SHP77 (cell line): ENCODE measurements around the gene STH.

Experiments used
- DNase-seq, 2 experiments: peaks; one replicate each; lab custom pipeline; 2025; lab: John Stamatoyannopoulos, UW

Gene STH

DNA sequence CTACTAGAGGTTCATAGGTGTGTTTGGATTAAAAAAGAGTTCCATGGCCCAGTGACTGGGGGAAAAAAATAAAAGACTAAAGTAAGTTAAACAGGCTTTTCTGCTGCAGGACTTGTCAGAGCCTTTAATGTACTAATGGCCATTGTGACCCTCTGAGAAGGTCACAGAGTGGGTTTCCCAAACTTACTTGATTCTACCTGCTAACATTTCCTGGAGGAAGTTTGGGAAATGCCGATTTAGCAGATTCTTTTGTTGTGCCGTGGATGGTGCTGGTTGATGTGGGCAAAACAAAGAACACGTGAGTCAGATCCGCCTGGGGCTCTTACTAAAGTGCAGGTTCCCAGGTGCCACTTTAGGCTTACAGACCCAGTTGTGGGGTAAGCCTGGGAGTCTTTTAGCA lies 13.6 kb upstream of the STH start:
- no peak for DNase-seq

DNA sequence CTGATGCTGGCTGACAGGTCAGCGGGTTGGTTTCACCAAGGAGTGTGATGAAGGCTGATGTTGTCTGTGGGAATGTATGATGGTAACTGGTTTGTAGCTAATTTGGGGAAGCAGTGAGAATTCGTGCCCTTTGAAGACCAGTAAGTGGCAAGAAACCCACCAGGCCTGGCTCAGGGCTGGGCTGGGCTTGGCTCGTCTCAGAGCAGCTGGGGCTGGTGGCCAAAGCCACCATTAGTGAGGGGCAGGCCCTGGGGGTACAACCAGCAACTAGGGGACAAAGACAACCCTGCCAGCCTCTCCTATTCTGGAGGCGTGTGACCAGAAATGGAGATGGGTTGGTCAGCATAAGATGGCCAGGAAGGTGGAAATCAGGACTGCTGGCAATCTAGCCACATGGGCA lies 13.0 kb upstream of the STH start:
- DNase-seq: no peak

DNA sequence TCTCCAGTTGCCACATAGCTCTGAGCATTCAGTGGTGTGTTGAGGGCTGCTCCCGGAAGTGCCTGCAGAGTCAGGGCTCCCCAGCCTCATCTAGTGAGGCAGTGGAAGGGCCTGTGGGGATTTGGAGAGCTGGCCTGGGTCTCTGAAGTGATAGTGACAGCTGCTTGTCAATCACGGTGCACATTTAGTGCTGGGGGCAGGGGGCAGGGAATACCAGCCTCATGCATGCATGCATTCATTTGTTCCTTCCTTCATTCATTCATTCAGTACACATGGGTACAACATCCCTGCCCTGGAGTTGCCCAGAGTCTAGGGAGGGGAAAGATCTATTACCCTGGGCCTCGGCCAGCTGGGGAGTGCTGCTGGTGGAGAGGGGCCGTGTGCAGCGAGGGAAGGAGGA lies 11.3 kb upstream of the STH start:
- DNase-seq: no peak

DNA sequence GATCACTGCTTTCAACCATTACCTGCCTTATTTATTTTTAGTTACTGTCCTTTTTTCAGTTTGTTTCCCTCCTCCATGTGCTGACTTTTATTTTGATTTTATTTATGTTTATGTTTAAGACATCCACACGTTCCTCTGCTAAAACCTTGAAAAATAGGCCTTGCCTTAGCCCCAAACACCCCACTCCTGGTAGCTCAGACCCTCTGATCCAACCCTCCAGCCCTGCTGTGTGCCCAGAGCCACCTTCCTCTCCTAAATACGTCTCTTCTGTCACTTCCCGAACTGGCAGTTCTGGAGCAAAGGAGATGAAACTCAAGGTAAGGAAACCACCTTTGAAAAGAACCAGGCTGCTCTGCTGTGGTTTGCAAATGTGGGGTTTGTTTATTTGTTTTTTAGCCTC lies 9.3 kb upstream of the STH start:
- DNase-seq: no peak

DNA sequence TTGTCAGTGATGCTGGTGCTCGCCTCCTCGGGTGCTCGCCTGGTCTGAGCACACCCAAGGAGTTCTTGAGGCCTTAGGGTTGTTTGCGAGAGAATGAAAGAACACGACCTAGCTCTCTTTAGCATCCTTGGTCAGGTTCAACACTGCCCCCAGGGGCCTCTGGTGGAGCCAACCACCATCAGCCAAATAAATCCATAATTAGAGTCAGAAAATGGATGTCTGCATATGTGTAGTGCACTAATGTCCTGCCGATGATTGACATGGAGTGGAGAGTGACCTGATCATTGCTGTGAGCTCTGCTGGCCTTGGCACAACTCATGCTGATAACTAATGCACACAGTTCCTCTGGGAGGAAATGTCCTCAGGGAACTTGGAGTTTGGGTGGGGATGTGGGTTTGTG lies 8.2 kb upstream of the STH start:
- DNase-seq: no peak

DNA sequence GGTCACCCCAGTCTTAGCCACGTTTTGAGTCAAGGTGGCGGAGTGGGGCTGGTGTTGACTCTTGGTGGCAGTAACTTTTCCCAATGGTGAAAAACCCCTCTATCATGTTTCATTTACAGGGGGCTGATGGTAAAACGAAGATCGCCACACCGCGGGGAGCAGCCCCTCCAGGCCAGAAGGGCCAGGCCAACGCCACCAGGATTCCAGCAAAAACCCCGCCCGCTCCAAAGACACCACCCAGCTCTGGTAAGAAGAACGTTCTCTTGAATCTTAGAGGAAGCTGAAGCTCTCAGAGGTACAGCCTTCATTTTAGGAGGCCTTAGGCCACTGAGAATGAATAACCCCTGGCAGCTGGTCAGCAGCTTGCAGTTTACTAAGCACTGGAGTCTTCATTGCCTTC lies 7.7 kb upstream of the STH start:
- DNase-seq: no peak

DNA sequence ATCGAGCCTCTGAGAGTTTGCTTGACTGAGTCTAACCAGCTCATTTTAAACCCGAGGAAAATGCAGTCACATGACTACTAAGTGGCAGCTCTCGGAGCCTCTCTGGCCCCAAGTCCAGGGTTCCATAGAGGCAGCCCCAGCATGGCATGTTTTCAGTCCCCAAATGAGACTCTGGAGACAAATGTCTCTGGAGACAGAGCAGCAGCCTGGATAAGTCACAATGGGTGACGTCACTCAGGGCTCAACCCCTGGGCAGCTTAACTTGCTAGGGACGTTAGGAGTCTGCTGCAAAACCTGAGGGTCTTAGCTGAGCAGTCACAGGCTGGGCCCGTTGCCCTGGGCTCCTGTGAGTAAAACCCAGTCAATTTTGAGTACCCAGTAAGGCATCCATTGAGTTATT lies 6.9 kb upstream of the STH start:
- DNase-seq: no peak

DNA sequence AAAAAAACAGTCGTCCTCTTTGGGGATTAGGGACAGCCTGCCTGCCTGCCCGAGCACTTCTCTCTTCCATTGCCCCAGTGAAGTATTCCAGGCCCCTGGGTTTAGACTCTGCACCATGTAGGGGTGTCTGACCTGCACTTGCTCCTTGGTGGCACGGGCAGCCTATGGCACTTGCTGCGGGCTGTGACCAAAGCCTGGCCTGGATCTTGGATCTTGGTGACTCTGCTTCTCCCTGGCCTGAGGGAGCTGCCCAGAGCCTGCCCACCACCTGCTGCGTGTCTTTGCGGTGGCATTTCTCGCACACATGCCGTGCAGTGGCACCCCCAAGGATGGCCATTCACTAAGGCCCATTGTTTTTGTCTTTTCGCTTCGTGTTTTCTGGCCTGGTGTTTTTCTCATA lies 6.1 kb upstream of the STH start:
- no peak for DNase-seq

DNA sequence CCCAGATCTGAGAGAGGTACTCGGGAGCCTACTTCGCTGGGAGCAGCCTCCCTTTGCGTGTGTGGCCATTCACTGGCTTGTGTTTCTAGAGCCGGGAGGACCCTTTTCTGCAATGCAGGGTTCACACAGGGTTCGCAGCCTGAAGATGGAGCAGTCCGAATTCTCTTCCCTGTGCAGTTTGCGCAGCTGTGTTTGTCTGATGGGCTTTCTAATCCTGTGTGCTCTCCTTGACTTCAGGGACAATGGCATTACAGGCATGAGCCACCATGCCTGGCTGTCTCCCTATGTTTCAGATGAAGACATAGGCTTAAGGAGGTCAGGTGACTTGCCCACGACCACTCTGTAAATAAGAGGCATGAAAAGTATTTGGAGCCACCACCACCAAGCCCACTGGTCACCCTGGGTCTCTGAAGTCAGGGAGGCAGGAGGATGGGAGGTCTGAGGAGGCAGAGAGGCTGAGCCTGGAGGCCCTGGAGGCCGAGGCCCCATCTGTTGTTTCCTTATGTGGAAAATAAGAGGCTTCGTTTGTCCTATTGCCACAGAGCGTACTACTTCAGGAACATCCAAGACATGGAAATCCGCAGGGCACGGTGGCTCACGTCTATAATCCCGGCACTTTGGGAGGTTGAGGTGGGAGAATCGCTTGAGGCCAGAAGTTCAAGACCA lies 5.0 kb upstream of the STH start:
- DNase-seq: peak in 1 of 2 experiments; percentile 35

DNA sequence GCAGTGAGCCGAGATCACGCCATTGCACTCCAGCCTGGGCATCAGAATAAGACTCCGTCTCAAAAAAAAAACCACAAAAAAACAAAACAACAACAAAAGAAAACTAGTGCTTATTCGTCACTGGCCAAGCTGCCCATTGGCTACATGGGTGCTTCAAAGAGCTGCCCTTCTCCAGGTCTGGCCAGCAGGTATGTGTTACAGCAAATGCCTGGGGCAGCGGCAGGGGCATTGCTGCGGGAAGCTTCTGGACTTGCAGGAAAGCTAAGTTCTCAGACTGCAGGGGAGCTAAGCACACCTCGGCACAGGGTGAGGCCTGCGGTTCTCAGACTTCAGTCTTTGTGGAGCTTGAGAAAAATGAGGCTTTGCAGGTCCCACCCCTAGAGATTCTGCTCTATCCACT lies 4.1 kb upstream of the STH start:
- no peak for DNase-seq

DNA sequence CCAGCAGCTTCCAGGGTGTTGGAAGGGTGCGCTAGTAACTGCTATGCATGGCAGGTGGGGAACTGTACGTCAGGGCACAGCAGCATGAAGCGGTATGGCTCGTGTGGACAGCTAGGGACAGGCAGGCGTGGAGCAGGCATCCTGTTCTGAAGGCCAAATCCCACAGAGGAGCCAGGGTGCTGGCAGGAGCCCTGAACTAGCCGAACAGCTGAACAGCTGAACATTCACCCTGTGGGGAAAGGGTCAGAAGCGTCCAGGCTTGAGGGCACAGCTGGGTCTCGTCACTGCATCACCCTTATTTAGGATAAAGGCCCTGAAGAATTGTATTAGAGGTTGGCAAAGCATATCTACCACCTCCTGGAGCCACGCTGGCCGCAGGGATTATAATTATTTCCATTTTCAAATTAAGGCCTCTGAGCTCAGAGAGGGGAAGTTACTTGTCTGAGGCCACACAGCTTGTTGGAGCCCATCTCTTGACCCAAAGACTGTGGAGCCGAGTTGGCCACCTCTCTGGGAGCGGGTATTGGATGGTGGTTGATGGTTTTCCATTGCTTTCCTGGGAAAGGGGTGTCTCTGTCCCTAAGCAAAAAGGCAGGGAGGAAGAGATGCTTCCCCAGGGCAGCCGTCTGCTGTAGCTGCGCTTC lies 3.3 kb upstream of the STH start:
- DNase-seq: no peak

DNA sequence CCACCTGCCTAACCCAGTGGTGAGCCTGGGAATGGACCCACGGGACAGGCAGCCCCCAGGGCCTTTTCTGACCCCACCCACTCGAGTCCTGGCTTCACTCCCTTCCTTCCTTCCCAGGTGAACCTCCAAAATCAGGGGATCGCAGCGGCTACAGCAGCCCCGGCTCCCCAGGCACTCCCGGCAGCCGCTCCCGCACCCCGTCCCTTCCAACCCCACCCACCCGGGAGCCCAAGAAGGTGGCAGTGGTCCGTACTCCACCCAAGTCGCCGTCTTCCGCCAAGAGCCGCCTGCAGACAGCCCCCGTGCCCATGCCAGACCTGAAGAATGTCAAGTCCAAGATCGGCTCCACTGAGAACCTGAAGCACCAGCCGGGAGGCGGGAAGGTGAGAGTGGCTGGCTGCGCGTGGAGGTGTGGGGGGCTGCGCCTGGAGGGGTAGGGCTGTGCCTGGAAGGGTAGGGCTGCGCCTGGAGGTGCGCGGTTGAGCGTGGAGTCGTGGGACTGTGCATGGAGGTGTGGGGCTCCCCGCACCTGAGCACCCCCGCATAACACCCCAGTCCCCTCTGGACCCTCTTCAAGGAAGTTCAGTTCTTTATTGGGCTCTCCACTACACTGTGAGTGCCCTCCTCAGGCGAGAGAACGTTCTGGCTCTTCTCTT lies 2.6 kb upstream of the STH start:
- no peak for DNase-seq

DNA sequence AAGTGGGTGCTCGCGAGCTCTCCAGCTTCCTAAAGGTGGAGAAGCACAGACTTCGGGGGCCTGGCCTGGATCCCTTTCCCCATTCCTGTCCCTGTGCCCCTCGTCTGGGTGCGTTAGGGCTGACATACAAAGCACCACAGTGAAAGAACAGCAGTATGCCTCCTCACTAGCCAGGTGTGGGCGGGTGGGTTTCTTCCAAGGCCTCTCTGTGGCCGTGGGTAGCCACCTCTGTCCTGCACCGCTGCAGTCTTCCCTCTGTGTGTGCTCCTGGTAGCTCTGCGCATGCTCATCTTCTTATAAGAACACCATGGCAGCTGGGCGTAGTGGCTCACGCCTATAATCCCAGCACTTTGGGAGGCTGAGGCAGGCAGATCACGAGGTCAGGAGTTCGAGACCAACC lies 1.9 kb upstream of the STH start:
- DNase-seq: no peak

DNA sequence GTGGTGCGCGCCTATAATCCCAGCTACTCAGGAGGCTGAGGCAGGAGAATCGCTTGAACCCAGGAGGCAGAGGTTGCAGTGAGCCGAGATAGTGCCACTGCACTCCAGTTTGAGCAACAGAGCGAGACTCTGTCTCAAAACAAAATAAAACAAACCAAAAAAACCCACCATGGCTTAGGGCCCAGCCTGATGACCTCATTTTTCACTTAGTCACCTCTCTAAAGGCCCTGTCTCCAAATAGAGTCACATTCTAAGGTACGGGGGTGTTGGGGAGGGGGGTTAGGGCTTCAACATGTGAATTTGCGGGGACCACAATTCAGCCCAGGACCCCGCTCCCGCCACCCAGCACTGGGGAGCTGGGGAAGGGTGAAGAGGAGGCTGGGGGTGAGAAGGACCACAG lies 1.4 kb upstream of the STH start:
- DNase-seq: no peak

DNA sequence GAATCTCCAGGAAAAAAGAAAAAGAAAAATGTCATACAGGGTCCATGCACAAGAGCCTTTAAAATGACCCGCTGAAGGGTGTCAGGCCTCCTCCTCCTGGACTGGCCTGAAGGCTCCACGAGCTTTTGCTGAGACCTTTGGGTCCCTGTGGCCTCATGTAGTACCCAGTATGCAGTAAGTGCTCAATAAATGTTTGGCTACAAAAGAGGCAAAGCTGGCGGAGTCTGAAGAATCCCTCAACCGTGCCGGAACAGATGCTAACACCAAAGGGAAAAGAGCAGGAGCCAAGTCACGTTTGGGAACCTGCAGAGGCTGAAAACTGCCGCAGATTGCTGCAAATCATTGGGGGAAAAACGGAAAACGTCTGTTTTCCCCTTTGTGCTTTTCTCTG lies 845 bp downstream of the STH start:
- no peak for DNase-seq

DNA sequence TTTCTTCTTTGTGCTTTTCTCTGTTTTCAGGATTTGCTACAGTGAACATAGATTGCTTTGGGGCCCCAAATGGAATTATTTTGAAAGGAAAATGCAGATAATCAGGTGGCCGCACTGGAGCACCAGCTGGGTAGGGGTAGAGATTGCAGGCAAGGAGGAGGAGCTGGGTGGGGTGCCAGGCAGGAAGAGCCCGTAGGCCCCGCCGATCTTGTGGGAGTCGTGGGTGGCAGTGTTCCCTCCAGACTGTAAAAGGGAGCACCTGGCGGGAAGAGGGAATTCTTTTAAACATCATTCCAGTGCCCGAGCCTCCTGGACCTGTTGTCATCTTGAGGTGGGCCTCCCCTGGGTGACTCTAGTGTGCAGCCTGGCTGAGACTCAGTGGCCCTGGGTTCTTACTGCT lies 1.2 kb downstream of the STH start:
- DNase-seq: no peak

DNA sequence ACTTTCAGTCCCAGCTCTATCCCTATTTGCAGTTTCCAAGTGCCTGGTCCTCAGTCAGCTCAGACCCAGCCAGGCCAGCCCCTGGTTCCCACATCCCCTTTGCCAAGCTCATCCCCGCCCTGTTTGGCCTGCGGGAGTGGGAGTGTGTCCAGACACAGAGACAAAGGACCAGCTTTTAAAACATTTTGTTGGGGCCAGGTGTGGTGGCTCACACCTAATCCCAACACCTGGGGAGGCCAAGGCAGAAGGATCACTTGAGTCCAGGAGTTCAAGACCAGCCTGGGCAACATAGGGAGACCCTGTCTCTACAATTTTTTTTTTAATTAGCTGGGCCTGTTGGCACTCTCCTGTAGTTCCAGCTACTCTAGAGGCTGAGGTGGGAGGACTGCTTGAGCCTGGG lies 1.7 kb downstream of the STH start:
- no peak for DNase-seq

DNA sequence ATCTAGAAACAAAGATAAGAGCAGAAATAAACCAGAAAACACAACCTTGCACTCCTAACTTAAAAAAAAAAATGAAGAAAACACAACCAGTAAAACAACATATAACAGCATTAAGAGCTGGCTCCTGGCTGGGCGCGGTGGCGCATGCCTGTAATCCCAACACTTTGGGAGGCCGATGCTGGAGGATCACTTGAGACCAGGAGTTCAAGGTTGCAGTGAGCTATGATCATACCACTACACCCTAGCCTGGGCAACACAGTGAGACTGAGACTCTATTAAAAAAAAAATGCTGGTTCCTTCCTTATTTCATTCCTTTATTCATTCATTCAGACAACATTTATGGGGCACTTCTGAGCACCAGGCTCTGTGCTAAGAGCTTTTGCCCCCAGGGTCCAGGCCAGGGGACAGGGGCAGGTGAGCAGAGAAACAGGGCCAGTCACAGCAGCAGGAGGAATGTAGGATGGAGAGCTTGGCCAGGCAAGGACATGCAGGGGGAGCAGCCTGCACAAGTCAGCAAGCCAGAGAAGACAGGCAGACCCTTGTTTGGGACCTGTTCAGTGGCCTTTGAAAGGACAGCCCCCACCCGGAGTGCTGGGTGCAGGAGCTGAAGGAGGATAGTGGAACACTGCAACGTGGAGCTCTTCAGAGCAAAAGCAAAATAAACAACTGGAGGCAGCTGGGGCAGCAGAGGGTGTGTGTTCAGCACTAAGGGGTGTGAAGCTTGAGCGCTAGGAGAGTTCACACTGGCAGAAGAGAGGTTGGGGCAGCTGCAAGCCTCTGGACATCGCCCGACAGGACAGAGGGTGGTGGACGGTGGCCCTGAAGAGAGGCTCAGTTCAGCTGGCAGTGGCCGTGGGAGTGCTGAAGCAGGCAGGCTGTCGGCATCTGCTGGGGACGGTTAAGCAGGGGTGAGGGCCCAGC lies 2.6 kb downstream of the STH start:
- DNase-seq: peak; percentile 51 to 66

DNA sequence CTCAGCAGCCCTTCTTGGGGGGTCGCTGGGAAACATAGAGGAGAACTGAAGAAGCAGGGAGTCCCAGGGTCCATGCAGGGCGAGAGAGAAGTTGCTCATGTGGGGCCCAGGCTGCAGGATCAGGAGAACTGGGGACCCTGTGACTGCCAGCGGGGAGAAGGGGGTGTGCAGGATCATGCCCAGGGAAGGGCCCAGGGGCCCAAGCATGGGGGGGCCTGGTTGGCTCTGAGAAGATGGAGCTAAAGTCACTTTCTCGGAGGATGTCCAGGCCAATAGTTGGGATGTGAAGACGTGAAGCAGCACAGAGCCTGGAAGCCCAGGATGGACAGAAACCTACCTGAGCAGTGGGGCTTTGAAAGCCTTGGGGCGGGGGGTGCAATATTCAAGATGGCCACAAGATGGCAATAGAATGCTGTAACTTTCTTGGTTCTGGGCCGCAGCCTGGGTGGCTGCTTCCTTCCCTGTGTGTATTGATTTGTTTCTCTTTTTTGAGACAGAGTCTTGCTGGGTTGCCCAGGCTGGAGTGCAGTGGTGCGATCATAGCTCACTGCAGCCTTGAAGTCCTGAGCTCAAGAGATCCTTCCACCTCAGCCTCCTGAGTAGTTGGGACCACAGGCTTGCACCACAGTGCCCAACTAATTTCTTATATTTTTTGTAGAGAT lies 3.4 kb downstream of the STH start:
- DNase-seq: peak; percentile 63 to 73

DNA sequence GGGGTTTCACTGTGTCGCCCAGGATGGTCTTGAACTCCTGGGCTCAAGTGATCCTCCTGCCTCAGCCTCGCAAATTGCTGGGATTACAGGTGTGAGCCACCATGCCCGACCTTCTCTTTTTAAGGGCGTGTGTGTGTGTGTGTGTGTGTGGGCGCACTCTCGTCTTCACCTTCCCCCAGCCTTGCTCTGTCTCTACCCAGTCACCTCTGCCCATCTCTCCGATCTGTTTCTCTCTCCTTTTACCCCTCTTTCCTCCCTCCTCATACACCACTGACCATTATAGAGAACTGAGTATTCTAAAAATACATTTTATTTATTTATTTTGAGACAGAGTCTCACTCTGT lies 3.9 kb downstream of the STH start:
- no peak for DNase-seq

DNA sequence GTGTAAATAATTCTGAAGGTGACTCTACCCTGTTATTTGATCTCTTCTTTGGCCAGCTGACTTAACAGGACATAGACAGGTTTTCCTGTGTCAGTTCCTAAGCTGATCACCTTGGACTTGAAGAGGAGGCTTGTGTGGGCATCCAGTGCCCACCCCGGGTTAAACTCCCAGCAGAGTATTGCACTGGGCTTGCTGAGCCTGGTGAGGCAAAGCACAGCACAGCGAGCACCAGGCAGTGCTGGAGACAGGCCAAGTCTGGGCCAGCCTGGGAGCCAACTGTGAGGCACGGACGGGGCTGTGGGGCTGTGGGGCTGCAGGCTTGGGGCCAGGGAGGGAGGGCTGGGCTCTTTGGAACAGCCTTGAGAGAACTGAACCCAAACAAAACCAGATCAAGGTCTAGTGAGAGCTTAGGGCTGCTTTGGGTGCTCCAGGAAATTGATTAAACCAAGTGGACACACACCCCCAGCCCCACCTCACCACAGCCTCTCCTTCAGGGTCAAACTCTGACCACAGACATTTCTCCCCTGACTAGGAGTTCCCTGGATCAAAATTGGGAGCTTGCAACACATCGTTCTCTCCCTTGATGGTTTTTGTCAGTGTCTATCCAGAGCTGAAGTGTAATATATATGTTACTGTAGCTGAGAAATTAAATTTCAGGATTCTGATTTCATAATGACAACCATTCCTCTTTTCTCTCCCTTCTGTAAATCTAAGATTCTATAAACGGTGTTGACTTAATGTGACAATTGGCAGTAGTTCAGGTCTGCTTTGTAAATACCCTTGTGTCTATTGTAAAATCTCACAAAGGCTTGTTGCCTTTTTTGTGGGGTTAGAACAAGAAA lies 5.1 kb downstream of the STH start:
- peak in 1 of 2 experiments; percentile 36 for DNase-seq
